ENCODE data around the gene PLK5.
"Not testable (repeated sequence)": the region's sequence is repeated elsewhere in the genome, so short reads cannot be mapped to it uniquely, and the experiment has no call there.

PLK5 gene

GRCh38 chr19:1525343-1525742 lies 1.5 kb downstream of the PLK5 start:
- DNase-seq (ENCODE audit: low spot score) = no peak

- DNase-seq (ENCODE audit: low spot score) = no peak
Observed at GRCh38 chr19:1526066-1526778, 2.3 kb downstream of the PLK5 start.

DNA sequence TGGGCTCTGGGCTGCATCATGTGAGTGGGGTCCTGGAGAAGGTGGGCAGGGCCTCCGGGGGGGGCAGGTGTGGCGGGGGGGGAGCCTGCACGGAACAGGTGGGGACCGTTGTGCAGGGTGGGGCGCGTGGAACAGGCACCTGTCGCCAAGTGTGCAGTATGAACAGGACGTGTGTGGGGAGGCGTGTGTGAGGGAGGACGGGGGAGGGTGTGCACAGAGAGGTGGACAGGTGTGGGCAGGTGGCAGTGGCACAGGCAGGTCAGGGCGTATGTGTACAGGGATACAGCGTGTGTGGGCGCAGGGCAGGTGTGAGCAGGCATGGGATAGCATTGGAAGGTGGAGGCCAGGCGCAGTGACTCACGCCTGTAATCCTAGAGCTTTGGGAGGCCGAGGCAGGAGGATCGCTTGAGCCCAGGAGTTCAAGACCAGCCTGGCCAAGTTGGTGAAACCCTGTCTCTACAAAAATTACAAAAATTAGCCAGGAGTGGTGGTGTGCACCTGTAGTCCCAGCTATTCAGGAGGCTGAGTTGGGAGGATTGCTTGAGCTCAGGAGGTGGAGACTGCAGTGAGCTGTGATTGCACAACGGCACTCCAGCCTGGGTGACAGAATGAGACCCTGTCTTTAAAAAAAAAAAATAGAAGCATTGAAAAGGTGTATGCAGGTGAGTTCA lies 3.2 kb downstream of the PLK5 start:
- no peak for DNase-seq (ENCODE audit: low spot score)

- DNase-seq (ENCODE audit: low spot score) = no peak
Observed at GRCh38 chr19:1527650-1528309, 3.9 kb downstream of the PLK5 start.

DNA sequence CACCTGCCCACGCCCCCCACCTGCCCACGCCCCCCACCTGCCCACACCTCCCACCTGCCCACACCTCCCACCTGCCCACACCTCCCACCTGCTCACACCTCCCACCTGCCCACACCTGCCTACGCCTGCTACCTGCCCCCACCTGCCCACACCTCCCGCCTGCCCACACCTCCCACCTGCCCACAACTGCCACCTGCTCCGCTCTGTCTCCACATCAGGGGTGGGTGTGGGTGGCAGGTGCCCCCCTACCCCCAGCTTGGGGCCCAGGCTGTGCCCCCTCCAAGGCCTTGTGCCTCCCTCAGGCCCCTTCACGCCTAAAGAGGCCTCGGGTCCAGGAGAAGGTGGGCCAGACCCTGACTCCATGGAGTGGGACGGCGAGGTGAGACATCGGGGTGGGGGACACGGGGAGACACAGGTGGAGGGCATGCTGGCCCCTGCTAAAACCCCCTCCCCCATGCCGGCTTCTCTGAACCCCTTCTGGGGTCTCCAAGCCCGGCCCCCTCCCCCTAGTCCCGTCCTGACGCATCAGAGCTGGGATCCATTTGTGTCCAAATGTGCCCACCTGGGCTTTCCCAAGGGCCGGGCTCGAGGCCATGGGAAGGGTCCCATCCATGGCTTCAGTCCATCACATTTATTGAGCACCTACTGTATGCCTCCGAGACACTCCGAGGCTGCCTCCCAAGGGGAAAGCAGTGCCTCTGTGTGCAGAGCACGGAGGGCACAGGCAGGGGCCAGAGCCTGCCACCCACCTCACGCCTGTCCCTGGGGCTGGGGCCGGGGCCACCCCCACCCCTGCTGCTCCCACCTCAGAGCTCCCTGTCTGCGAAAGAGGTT lies 4.9 kb downstream of the PLK5 start:
- DNase-seq (ENCODE audit: low spot score) = no peak

DNA sequence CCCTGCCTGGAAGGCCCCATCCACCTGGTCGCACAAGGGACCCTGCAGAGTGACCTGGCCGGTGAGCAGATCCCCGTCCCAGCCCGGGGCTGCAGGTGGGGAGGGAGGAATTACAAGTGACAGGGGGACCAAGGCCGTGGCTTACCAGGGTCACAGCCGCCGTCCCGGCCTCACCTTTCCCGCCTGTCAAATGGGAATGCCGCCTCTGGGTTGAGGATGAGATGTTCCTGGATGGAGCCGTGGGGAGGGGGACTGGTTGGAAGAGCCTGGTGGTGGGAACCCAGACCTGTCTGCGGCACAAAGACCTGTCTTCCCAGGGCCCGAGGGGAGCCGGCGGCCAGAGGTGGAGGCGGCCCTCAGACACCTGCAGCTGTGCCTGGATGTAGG lies 5.5 kb downstream of the PLK5 start:
- no peak for DNase-seq (ENCODE audit: low spot score)

DNA sequence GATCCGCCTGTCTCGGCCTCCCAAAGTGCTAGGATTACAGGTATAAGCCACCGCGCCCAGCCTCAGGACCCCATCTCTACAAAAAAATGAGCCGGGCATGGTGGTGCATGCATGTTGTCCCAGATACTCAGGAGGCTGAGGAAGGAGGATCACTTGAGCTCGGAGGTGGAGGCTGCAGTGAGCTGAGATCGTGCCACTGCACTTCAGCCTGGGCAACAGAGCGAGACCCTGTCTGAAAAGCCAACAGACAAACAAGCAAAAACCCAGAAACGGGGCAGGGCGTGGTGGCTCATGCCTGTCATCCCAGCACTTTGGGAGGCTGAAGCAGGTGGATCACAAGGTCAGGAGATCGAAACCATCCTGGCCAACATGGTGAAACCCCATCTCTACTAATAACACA lies 7.0 kb downstream of the PLK5 start:
- DNase-seq (ENCODE audit: low spot score) = not testable (repeated sequence)

GRCh38 chr19:1531587-1531986 lies 7.7 kb downstream of the PLK5 start:
- DNase-seq (ENCODE audit: low spot score) = no peak

DNA sequence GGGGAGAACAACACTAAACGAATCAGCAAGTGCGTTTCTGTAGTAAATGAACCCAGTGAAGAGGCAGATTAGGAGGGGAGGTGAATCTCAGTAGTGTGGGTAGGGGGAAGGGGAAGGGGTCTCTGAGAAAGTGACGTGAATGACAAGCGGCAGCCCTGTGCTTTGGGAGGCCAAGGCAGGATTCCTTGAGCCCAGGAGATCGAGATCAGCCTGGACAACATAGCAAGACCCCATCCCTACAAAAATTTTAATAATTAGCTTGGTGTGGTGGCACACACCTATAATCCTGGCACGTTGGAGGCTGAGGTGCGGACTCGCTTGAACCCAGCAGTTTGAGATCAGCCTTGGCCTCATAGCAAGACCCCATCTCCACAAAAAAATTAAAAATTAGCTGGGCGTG lies 8.1 kb downstream of the PLK5 start:
- no peak for DNase-seq (ENCODE audit: low spot score)

DNA sequence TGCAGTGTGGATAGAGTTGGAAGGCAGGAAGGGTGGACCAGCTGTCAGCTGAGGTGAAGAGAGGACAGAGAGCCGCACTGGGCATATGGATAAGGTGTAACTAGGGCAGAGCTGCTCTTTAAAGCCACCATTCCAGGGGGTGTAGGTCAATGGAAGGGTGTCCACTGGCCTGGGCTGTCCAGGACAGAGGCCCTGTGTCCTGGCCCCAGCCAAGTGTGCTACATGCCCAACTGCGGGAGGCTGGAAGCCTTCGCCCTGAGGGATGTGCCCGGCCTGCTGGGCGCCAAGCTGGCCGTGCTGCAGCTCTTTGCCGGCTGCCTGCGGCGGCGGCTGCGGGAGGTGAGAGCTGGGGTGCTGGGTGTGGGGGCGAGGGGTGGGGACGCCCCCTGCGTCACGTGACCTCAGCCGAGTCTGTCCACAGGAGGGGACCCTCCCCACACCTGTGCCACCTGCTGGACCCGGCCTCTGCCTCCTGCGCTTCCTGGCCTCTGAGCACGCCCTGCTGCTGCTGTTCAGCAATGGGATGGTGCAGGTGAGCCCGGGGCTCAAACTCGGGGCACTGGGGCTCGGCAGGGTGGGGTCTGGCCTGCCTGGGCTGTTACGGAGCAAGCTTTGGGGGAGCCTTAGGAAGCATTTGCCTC lies 9.8 kb downstream of the PLK5 start:
- DNase-seq (ENCODE audit: low spot score) = no peak

DNA sequence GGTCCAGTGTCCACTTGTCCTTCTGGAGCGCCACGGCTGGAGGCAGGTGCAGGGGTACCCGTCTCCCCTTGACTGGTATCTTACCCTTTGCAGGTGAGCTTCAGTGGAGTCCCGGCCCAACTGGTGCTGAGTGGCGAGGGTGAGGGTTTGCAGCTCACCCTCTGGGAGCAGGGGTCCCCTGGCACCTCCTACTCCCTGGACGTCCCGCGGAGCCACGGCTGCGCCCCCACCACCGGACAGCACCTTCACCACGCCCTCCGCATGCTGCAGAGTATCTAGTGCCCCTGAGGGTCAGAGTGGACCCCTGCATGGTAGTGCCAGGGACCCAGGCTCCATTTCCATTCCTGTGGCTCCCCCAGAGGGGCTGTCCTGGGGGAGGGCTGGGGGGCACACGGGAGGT lies 11.1 kb downstream of the PLK5 start:
- DNase-seq (ENCODE audit: low spot score) = no peak

- not testable (repeated sequence) for DNase-seq (ENCODE audit: low spot score)
Observed at GRCh38 chr19:1535699-1536098, 11.8 kb downstream of the PLK5 start.

DNA sequence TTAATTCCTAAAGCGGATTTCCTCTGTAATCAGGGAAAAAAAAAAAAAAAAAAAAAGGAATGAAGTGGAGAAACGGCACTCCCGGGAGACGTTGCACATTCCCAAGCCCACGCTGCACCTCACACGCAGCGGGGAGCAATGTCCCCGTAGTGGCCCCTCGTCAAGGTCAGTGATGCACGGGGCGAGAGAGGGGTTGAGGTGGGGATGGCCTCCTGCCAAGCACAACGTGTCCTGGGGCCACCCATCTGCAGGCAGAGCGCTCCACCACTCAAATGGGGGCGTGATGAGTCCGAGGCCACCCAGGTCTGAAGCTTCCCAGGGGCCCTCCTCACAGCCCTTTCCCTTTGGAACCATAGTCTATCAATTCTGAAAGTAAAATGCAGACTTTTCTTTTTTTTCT lies 15.1 kb downstream of the PLK5 start:
- DNase-seq (ENCODE audit: low spot score) = no peak

GRCh38 chr19:1539749-1540148 lies 15.9 kb downstream of the PLK5 start:
- DNase-seq (ENCODE audit: low spot score) = not testable (repeated sequence)

DNA sequence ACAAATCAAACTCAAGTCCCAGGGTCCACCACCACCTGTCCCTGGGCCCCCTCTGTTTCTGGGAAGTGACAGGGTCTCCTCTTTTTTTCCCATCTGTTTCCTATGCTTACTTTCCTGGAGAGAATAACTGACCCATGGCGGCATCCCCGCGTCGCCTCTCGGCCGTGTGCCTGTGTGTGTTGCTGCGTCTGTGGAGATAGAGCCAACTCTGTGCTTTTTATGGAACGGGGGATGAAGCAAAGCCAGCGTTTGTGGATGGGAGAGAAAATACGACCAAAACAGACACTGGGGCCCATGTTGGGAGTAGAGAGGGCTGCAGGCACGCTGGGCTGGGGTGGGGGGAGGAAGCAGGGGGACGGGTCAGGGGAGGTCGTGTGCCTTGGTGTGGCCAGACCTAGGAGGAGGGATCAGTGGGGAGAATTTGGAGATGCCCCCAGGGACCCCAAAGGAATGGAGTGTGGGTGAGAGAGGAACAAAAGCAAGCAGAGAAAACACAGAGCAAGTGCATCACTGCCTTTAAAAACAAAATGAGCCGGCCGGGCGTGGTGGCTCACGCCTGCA lies 16.6 kb downstream of the PLK5 start:
- peak; percentile 39 for DNase-seq (ENCODE audit: low spot score)

GRCh38 chr19:1549332-1549945 lies 25.6 kb downstream of the PLK5 start:
- DNase-seq (ENCODE audit: low spot score) = no peak

- DNase-seq (ENCODE audit: low spot score) = no peak
Observed at GRCh38 chr19:1551068-1552040, 27.5 kb downstream of the PLK5 start.

GRCh38 chr19:1553415-1553814 lies 29.5 kb downstream of the PLK5 start:
- no peak for DNase-seq (ENCODE audit: low spot score)

- no peak for DNase-seq (ENCODE audit: low spot score)
Observed at GRCh38 chr19:1554968-1555367, 31.1 kb downstream of the PLK5 start.
